ENCODE results near the gene TMEM140.
"Not testable (repeated sequence)": the region's sequence is repeated elsewhere in the genome, so short reads cannot be mapped to it uniquely, and the experiment has no call there.

The TMEM140 gene

DNA sequence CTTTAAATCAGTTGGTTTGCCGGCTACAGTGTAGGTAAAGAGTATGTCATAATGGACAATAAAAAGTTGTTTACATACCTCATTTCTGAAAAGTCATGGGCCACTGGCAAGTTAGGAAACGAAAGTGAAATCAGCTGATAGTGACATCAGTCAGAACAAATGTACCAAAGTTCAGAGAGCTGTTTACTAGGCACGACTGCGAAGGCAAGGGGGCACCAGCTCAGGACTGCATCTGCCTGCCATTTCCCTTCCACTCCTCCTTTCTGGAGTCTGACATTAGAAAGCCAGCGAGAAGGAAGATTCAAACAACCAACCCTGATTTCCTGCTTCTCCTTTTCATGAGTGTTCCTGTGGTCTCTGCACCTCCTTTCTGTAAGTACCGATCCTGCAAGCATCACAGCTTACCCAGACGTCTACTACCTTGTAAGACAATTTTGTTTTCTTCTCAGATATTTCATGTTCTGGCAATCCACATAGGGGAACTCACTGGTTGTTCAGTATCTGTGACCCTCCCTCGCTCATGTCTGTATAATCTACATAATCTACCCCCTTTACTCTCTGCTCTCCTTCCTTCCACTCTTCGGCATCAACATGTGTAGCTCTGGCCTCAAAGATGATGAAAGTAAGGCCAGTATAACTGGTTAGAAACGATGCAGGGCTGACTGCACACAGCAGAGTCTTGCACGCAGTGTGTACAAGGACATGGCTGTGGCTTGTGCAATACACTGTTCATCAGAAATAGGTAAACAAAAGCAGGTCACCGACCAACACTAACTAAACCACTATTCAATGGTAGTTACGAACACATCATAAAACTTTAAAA is at the start of gene TMEM140:
Gene TMEM140 (plus strand): TSS at position 174 of the 823 bp plus-strand sequence. CDS start 16,370 bp downstream, outside the sequence.
- no peak for DNase-seq

DNA sequence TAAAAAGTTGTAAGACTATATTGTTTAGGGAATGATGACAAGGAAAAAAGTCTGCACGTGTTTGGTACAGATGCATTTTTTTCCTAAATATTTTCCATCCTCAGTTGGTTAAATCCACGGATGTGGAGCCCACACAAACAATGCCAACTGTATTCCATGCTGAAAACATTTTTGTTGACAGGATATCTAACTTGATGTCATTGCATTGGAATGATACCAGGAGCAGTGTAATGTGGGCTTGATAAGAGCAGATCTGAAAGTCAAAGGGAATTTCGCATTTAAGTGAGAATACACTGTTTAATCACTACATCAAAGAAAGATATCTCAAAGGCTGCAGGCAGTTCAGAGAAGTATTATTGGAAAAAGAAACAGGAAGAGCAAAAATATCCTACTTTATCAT is 49.5 kb upstream of the TMEM140 start:
- DNase-seq = no peak

GRCh38 chr7:135100856-135101255 is 47.0 kb upstream of the TMEM140 start:
- no peak for DNase-seq

DNA sequence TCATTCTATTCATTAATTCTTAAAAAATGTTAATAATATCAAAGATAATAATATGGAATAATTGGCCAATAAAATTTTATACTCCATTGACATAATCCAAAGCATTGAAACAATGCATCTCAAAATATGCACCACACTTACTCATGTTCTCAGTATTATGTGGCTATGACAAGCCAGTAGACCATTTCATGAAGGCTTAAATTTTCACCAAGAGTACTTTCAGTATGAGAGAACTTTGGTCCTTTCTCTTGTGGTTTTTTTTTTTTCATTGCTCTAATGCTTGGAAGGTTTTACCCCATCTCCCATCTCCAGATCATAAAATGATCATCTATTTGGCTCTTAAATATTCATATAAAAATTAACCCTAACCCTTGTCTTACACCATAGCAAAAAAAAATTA is 45.5 kb upstream of the TMEM140 start:
- DNase-seq = no peak

DNA sequence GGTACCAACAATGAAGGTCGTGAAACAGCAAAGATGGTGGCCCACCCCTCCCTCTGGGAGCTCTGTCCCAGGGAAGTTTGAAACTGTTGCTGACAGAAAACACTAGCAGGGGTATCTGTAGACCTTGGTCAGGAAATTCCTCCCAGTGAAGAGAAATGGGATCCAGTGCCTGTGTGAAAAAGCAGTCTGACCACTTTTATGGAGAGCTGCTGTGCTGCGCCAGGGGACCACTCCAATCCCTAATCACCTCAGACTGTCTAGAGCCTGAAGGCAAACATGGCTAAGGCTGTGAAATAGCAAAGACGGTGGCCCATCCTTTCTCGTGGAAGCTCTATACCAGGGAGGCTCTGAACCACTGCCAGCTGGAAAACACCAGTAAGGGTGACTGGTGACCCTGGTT is 38.3 kb upstream of the TMEM140 start:
- no peak for DNase-seq

- DNase-seq = no peak
Measured at GRCh38 chr7:135109976-135110375, 37.9 kb upstream of the TMEM140 start.

DNA sequence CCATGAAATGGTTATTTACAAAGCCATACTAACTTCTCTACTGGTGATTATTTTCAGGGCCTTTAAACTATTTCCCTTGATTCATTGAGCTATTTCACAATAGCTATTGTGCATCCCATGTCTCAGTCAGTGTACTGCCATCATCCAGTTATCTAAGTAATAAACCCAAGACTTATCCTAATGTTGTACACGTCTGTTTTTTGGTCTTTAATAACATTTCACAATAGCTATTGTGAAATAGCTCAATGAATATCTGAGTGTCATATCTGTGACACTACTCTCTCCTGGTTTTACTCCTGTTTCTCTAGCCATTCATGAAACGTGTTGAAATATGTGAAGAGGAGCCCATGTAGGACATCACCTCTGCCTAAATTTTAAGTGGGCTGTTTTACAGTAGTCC is 36.5 kb upstream of the TMEM140 start:
- DNase-seq = no peak

DNA sequence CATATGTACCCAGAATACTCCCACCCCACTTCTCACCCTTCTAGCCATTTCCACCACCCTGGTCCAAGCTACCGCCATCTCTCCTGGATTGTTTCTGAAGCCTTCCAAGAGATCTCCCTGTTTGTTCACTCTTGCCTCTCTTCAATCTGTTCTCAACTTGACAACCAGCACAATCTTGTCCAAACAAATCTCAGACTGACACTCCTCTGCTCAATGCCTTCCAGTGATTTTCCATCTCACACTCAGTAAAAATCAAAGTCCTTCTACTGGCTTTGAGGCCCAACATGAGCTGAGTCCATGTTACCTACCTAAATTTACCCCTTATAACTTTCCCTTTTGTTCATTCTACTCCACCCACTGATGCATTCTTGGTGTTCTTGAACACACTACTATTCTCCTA is 33.2 kb upstream of the TMEM140 start:
- no peak for DNase-seq

DNA sequence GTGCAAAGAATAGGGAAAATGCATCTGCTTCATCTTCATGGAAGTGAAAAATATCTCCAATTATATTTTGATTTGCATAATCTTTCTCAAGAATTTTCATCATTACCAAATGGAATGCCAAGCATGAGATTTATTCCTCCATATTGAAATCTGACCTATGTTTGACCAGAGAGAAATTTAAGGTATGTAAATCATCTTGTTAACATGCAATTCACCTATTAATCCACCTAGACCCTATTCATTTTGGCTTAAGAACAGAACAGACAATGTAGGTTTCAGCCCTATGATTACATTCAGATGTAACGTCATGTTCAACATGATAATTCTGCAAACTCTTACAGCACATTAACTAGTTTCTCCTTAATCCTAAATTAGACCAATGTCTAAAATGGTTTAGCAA is 30.8 kb upstream of the TMEM140 start:
- DNase-seq = no peak

- no peak for DNase-seq
Measured at GRCh38 chr7:135121868-135122267, 26.0 kb upstream of the TMEM140 start.

- not testable (repeated sequence) for DNase-seq
Measured at GRCh38 chr7:135124631-135125030, 23.2 kb upstream of the TMEM140 start.

DNA sequence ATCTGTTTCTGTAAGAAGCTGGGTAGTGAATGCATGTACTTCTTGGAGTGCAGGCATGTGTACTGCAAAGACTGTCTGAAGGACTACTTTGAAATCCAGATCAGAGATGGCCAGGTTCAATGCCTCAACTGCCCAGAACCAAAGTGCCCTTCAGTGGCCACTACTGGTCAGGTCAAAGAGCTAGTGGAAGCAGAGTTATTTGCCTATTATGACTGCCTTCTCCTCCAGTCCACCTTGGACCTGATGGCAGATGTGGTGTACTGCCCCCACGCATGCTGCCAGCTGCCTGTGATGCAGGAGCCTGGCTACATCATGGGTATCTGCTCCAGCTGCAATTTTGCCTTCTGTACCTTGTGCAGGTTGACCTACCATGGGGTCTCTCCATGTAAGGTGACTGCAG is 18.9 kb upstream of the TMEM140 start:
- DNase-seq = no peak

DNA sequence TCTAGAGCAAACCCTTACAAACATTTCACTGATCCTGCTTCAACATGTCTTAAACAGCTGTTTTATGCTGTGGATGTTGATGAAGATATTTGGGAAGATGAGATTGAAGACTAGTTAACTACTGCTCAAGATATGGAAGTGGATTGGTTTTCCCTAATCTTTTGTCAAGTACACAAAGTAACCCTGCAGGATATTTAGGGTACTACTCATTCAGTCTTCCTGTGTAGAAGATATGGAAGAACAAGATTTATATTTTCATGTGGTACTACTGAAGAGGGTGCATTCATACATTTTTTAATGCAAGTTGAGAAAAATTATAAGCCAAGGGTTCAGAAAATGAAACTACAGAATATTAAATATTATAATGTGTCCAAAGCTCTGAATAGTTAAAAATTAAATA is 18.3 kb upstream of the TMEM140 start:
- no peak for DNase-seq

DNA sequence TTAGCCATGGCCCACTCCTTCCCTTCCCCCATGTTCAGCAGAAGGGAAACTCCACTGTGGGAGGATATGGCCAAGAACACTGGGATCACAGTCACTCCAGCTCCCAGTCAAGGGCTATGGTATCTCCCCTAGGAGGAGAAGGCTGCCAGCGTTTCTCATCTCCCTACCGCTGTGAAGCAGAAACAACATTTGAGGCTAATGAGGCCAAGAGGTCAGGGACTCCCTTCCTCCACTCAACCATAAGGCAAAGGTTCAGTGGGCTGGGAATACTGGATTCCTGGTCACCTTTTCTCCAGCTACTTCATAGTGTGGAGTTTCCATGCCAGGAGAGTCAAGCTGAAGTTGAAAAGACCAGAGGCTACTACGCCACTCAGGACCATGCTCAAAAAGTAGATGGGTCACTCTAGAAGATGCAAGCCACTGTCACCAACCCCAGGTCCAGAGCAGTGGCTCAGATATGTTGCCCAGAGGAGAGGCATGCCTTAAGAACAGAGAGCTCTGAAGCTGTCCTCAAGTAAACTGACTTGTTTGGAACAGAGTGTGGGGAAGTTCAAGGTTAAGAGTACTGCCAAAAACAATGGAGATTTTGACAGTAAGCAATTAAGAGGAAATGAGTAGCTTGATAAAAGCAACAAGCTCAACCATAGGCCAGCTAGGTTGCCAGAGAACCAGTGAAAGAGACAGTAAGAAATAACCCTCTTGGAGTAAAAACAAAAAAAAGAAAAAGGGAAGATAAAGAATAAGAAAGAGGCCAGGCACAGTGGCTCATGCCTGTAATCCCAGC is 3.8 kb upstream of the TMEM140 start:
- DNase-seq = no peak

- DNase-seq = no peak
Measured at GRCh38 chr7:135147341-135147898, 452 bp upstream of the TMEM140 start.

DNA sequence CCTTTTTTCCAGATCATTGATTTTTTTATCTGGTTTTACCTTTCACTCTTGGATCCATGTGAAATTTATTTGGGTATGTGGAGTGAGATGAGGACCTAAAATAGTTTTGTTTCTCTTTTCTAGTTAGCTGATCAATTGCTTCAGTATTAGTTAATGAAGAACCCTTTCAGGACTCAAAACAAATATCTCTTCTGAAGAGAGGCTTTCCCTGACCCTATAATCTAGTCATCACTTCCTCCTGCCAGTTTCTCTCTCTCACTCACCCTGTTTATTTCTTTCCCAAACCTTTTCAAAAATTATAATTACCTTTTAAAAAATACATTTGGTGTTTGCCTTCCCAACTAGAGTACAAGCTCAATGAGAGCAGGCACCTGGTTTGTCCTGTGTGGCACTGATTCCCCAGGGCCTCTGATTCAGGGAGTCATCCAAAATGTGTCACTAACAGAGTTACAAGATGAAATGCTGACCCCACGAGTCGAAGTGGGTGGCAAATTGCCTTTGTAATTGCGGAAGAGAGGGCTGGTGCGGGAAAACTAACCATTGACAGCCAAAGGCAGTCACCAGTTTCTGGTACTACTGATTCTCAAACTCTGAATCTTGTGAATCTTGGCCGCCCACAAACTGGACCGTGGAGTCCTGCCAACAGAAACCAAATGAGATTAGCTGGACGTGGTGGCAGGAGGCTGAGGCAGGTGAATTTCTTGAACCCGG is 2.4 kb downstream of the TMEM140 start:
- no peak for DNase-seq

DNA sequence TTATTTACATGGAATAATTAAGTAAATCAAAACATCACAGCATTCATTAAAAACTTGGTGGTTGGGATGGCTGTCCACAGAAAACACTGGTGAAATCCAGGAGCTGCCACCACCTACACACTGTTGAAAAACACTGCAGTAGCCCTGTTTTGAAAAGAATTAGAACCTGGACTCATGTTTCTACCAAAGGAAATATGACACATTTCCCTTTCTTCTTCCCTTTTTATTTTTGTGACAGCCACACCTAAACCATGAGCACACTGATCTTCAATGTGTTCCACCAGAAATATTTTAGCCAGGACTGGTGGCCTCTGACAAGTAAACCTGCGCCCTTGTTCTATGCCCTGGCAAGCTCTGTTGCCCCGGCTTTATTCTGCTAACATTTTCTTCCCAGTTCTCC is 3.3 kb downstream of the TMEM140 start:
- no peak for DNase-seq

DNA sequence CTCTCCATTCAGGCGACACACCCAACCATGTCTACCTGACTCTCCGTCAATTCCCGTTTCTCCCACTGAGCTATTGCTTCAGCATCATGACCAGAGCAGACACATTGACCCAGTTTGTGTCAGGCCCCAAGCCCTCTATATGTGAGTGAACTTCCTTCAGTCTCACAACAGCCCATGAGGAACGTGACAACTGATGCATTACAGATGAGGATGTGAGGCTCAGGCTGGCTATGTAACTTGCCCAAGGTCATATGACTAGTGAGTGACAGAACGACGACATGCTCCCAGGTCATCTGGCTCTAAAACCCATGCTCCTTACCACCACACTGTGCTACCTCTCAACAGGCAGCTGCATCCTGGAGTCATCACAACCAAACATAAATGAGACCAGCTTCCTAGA is 3.7 kb downstream of the TMEM140 start:
- DNase-seq = no peak

DNA sequence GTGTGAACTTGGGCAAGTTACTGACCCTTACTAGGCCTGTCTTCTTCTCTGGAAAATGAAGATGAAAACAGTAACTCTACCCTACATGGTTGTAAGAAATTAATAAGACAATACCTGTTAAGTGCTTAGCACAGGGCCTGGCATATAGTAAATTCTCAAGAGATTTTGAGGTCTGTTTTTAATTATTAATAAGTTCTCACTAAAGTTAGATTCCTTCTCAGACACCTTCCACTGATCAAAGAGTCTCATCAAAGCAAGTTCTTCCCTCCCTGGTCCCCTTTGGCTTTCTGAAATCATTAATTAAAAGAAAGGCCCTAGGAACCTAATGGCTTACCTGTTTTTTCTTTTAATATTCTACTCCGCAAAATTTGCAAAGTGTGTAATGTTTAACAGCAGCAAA is 4.6 kb downstream of the TMEM140 start:
- DNase-seq = no peak

GRCh38 chr7:135154734-135155133 is 6.9 kb downstream of the TMEM140 start:
- DNase-seq = no peak

GRCh38 chr7:135156290-135156689 is 8.4 kb downstream of the TMEM140 start:
- DNase-seq = no peak

GRCh38 chr7:135158141-135158655 is 10.3 kb downstream of the TMEM140 start:
- DNase-seq = no peak

GRCh38 chr7:135158874-135159273 is 11.0 kb downstream of the TMEM140 start:
- DNase-seq = no peak

Data from NCI-H1105 (cell line).